Smooth muscle cell (in vitro differentiated cells): Measurements from ENCODE around the gene KLHDC7A. TPM values are rescaled to one million over a fixed set of nuclear protein-coding genes. Genes with fewer than 3 reads are reported as not detected.

ENCODE experiments used
- DNase-seq: peaks from one replicate; lab custom pipeline; 2025; ENCODE audit not compliant: unreplicated experiment; lab: John Stamatoyannopoulos, UW
- H2AFZ ChIP-seq: fragments of 200-600 bp; sonication (generic); 2 replicates; pipeline ENCODE4 v1.6.0; 2016; ENCODE audit warnings: antibody characterized with exemption, low read depth, mild to moderate bottlenecking
- H3F3A ChIP-seq: fragments of 200-600 bp; sonication (generic); 2 replicates; pipeline ENCODE4 v1.6.0; 2017; ENCODE audit warnings: antibody characterized with exemption, low read depth
- H3K27ac ChIP-seq: fragments of 200-600 bp; sonication (generic); 2 replicates; pipeline ENCODE4 v1.5.1; 2016; ENCODE audit warnings: low read depth, mild to moderate bottlenecking
- H3K27me3 ChIP-seq: fragments of 200-600 bp; sonication (generic); 2 replicates; pipeline ENCODE4 v1.6.1; 2016; ENCODE audit warnings: low read depth, mild to moderate bottlenecking
- H3K36me3 ChIP-seq: fragments of 200-600 bp; sonication (generic); 2 replicates; pipeline ENCODE4 v1.5.1; 2016; ENCODE audit warnings: low read depth
- H3K4me1 ChIP-seq: fragments of 200-600 bp; sonication (generic); 2 replicates; pipeline ENCODE4 v1.5.1; 2016; ENCODE audit warnings: low read depth
- H3K4me2 ChIP-seq: fragments of 200-600 bp; sonication (generic); 2 replicates; pipeline ENCODE4 v1.6.0; 2016; ENCODE audit warnings: mild to moderate bottlenecking
- H3K4me3 ChIP-seq: fragments of 200-600 bp; sonication (generic); 2 replicates; pipeline ENCODE4 v1.5.1; 2016; ENCODE audit warnings: mild to moderate bottlenecking
- H3K79me2 ChIP-seq: fragments of 200-600 bp; sonication (generic); 2 replicates; pipeline ENCODE4 v1.6.0; 2016; ENCODE audit warnings: low read depth, mild to moderate bottlenecking
- H3K9ac ChIP-seq: fragments of 200-600 bp; sonication (generic); 2 replicates; pipeline ENCODE4 v1.6.0; 2016; ENCODE audit warnings: low read depth
- H3K9me3 ChIP-seq: fragments of 200-600 bp; sonication (generic); replicated peaks from 2 replicates; pipeline ENCODE4 v1.5.1; 2016; ENCODE audit warnings: low read depth
- H4K20me1 ChIP-seq: fragments of 200-600 bp; sonication (generic); 2 replicates; pipeline ENCODE4 v1.6.0; 2016; ENCODE audit warnings: low read depth
- WGBS: methylation state at CpG from one replicate; pipeline ENCODE4 v1.1.7; 2016; ENCODE audit warnings: low lambda C conversion rate; 5-methylcytosine and 5-hydroxymethylcytosine counted together
- polyA plus RNA-seq: library from polyadenylated mRNA; unstranded; fragments of >200 nt; fragmentation: Nextera tagmentation; extraction: Ambion mirVana; gene quantifications from 2 replicates; pipeline ENCODE4 v1.2.1, GENCODE V29; 2016
- total RNA-seq: library from RNA; depleted of rRNA; stranded (reverse); fragments of >200 nt; gene quantifications from 2 replicates; pipeline ENCODE4 v1.2.3, GENCODE V29; 2014
- TF ChIP-seq, protein P1 (sequence below): fragments of 200-600 bp; sonication (generic); IDR thresholded peaks from 2 replicates; pipeline ENCODE4 v1.5.1; 2017; ENCODE audit warnings: borderline replicate concordance, mild to moderate bottlenecking, antibody characterized with exemption; ENCODE audit not compliant: insufficient read depth, poor library complexity, severe bottlenecking

The KLHDC7A gene
- total and polyA plus RNA-seq, 2 experiments from 2014 or later = 0.41 TPM; not detected in 1

DNA sequence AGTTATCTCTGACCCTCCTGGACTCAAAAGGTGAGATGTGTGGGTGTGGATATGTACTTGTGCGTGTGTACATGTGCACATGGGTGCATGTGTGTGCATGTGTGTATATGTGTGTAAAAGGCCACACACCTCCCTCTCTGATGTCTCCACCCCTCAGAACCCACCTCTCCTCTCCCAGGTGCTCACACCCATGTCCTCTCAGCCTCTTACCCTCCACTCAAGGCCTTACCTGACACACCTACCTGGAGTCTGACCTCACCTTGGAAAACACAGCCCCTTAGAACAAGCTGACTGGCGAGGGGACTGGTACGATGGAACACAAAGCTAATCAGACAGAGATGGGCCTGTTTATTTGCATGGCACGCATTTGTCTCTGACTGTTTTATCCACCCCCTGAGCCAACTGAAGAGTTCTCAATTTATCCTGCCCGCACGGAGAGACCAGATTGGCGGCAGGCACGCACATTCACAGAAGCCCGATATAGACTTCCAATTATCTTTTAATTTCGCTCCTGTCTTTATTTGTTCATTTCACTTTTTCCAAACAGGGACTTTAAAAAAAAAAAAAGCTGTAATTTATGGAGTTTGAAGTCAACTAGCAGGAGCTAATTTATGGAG, 6.1 kb upstream of the KLHDC7A start:
- Histone ChIP-seq H4K20me1 (no peaks in the 10 kb centered on the region), H3F3A (no peaks in the 10 kb centered on the region), H3K79me2 (no peaks in the 10 kb centered on the region), H3K4me3 (no peak overlapping the region), H3K27ac (no peak overlapping the region), H3K4me1 (no peaks in the 10 kb centered on the region), H3K36me3 (no peaks in the 10 kb centered on the region), H3K27me3 (no peaks in the 10 kb centered on the region), H3K9me3 (no peaks in the 10 kb centered on the region), H2AFZ (no peak overlapping the region), H3K9ac (no peak overlapping the region), H3K4me2 (no peak overlapping the region)
- TF ChIP-seq, protein P1, sequence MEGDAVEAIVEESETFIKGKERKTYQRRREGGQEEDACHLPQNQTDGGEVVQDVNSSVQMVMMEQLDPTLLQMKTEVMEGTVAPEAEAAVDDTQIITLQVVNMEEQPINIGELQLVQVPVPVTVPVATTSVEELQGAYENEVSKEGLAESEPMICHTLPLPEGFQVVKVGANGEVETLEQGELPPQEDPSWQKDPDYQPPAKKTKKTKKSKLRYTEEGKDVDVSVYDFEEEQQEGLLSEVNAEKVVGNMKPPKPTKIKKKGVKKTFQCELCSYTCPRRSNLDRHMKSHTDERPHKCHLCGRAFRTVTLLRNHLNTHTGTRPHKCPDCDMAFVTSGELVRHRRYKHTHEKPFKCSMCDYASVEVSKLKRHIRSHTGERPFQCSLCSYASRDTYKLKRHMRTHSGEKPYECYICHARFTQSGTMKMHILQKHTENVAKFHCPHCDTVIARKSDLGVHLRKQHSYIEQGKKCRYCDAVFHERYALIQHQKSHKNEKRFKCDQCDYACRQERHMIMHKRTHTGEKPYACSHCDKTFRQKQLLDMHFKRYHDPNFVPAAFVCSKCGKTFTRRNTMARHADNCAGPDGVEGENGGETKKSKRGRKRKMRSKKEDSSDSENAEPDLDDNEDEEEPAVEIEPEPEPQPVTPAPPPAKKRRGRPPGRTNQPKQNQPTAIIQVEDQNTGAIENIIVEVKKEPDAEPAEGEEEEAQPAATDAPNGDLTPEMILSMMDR = no peak
- DNase-seq = no peak
- 94% methylated on average over 10 of the region's 10 CpGs for whole genome bisulfite sequencing

DNA sequence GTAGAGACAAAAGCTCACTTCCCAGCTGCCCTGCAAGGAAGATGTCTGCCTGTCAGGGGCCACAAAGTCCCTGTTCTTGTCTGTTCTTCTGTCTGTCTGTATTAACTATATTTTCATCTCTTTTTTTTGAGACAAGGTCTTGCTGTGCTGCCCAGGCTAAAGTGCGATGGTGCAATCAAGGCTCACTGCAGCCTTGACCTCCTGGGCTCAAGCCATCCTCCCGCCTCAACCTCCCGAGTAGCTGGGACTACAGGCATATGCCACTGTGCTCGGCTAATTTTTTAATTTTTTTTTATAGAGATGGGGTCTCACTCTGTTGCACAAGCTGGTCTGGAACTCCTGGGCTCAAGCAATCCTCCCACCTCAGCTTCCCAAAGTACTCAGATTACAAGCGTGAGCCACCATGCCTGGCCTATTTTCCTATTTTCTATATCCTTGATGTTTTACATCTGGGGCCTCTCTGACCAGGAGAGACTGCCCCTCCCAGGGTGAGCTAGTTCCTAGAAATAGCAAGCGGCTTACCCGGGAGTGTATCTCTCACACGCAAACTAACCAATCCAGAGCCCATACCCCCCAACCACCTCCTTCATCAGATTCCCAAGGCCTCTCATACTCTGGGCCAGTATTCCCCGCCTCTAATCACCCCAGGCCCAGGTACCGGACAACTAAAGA, 5.4 kb upstream of the KLHDC7A start:
- Histone ChIP-seq H3K4me3 (no peak overlapping the region), H3K4me1 (peaks cover 2% of the 10 kb centered on the region), H3K4me2 (no peak overlapping the region), H3K79me2 (no peaks in the 10 kb centered on the region), H4K20me1 (no peaks in the 10 kb centered on the region), H3K9ac (no peak overlapping the region), H3K9me3 (no peaks in the 10 kb centered on the region), H3F3A (no peaks in the 10 kb centered on the region), H2AFZ (no peak overlapping the region), H3K27me3 (no peaks in the 10 kb centered on the region), H3K36me3 (no peaks in the 10 kb centered on the region), H3K27ac (no peak overlapping the region)
- TF ChIP-seq, protein P1 = no peak
- no peak for DNase-seq
- 86% methylated on average over 10 of the region's 10 CpGs for WGBS

DNA sequence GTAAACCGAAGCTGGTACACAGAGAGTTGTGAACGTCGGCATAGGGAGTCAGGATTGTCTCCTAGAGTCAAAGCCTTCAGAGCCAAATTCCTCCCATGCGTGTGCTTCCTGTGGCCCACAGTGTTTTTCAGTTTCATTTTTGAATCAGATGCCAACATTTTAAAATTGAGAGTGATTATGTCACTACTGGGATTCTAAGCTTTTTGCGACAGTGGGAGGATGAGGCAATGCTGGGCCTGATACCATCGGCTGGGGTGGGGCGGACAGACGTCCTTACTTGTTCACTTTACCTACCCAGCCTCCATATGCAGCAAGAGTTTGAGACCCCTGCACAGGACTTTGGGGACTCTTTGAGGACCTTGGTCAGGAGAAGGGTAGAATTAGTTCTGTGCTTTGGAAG, 1.3 kb upstream of the KLHDC7A start:
- H2AFZ ChIP-seq = no peak overlapping the region
- H3K36me3 ChIP-seq = no peaks in the 10 kb centered on the region
- peaks cover 11% of the 10 kb centered on the region for H3K4me1 ChIP-seq
- no peak overlapping the region for H3K4me3 ChIP-seq
- no peaks in the 10 kb centered on the region for H4K20me1 ChIP-seq
- H3K27me3 ChIP-seq = no peaks in the 10 kb centered on the region
- no peaks in the 10 kb centered on the region for H3K9me3 ChIP-seq
- no peaks in the 10 kb centered on the region for H3F3A ChIP-seq
- H3K27ac ChIP-seq = no peak overlapping the region
- DNase-seq = no peak
- WGBS = 90% methylated on average over 8 of the region's 8 CpGs
- no peaks in the 10 kb centered on the region for H3K79me2 ChIP-seq
- TF ChIP-seq, protein P1 = no peak
- no peak overlapping the region for H3K4me2 ChIP-seq
- no peak overlapping the region for H3K9ac ChIP-seq
